NCI-H446 treated with DMSO at 0.1 percent for 48 hours (cell line): ENCODE measurements around the gene CLGN.

Source experiments
- DNase-seq: peaks from one replicate; lab custom pipeline; 2025; lab: John Stamatoyannopoulos, UW

CLGN gene

DNA sequence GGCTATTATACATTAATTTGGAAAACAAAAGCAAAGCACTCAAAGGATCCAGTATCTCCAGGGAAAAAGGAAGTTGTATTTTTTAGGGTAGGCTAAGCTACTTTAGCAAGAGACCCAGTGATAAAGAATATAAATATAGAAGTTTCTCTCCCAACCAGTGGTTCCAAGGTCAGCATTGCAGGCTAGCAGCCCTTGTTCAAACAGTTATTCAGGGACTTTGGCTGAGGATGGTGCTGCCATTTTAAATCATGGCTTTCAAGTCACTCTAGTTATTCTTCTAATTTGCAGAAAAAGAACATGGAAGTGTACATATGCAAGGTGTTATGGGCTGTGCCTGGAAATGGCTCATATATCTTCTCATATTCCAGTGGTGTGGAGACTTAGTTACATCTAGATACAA is 44.7 kb downstream of the CLGN start:
- DNase-seq, result no peak

DNA sequence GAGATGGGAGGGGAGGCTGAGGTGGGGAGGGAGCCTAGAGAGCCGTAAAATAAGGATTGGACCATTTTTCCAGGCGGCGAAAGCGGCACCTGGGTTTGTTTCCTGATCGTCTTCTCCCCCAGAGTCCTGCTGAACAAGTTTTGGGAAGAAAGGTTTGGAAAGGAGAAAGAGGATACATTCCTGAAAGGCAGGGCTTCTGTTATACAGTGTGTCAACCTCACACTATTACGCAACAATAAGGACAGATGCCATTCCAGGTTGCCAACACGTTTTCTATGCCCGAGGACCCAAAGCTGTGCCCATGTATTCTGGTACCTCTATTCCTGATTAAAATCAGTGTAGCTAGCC is 53.3 kb downstream of the CLGN start:
- DNase-seq, result no peak

DNA sequence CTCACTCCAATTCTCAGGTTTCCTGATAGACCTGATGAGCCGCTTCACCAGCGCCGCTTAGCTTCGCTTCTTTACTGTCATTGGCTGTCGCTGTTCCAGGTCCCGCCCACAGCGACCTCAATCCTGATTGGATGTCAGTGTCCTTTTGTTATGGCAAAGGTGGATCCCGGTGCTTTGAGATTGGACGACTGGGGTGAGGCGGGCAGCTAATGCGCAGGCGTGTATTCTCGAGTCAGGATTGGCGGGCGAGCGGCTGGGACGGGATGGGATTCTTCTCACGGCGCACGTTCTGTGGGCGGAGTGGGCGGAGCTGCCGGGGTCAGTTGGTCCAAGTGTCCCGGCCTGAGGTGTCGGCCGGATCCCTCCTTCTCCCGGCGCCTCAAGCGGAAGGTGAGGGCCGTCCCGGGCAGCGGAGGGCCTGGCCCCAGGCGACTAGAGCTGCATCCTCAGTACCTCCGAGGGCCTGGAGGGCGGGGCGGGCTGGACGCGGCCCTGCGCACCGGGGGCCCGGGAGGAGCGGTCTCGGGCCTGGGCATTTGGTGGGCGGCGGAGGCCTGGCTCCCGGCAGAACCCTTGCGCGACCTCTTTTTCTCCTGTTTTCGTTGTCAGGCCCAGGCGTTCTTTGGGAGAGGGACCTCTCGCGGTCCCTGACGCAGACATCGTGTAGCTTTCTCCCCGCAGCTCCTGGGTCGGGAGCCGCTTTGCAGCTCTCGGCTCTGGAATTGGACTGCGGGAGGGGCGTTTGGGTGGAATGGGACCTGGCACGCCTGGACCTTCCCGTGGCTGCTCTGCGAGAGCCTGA is 53.9 kb downstream of the CLGN start, which contains the start of gene SCOC:
SCOC (plus strand) TSS at position 319 of the 802 bp plus-strand sequence. CDS start 5,525 bp downstream, outside the sequence.
- DNase-seq, result peak; percentile 98

DNA sequence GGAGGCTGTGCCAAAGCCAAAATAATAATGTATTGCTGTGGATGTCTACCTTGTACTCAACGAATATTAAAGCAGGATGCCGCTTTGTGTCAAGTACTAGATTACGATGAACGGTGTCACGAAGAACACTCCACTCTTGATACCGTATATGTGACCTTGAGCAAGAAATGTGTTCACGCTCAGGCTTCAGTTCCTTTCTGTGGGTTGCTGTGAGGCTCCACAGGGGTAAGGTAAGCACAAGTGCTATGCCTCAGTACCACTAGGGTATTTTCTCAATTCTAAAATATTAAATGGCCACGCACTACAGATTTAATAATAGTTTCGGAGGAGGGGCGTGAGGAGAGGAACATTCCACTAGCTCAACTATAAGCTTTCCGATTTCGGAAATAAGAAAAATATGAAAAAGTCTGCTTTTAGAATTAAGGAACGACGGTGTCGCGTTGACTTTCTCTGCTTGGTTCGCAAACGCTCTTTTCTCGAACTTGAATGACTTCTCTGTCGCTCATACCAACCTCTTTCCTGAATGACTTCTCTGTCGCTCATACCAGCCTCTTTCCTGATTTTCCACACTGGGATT is 54.6 kb downstream of the CLGN start:
- no peak for DNase-seq

DNA sequence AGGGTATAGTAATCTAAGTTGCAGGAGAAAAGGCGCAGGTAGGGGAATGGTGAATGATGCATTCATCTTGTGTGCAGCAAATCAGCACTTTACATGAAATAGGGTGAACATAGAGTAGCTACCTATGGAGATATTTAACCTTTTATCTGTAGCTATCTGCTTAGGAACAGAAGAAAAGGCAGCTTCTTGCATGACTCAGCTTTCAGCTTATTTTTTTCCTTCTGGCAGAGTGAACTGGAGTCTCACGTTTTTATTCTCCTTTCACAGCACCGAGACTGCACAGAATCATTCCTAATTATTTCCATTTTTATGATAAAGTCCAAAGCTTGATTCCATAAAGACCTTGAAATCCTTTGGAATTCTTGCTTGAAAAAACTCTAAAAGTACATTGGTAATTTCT is 58.8 kb downstream of the CLGN start:
- DNase-seq, result no peak

DNA sequence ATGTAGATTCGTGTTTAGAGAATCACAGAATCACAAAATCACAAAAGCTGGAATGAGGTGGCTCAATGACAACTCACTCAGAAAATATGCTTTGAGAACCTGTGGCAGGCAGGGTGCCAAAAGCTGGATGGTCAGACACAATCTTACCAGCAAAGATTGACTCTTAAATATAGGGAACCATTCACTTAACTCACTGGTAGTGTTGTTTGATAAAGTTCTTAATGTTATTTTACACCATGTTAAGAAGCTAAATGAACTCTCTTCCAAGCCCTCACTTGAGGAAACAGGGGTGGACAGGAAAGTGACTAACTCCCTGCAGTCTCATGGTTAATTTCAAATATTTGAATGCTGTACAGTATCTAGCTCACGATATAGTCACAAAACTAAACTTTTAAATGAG is 59.7 kb downstream of the CLGN start:
- no peak for DNase-seq

DNA sequence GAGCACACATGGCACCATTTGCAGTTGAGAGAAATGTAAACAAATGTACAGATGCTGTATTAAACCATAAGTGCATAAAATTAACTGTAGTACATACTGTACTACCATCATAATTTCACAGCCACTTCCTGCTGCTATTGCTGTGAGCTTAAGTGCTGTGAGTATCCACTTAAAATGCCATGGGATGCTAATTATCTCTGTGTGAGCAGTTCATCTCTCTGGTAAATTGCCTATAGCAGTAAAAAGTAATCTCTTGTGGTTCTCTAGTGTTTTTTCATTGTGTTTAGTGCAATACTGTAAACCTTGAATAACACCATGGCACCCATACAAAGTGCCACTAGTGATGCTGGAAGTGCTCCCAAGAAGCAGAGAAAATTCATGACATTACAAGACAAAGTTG is 63.9 kb downstream of the CLGN start:
- no peak for DNase-seq

DNA sequence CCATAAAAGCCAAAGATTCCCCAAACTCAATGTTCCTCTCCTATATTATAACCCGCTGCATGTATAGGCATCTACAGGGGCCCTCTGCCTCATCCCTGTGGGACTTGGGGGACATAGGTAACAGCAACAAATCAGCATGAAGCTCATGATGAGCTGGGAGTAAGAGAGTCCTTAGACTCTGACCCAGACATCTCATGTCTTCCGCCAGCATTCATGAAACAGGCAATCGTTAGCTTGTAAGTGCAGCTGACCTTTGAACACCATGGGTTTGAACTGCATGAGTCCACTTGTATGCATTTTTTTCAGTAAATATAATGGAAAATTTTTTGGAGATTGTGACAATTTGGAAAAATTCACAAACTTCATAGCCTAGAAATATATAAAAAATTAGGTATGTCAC is 64.4 kb downstream of the CLGN start:
- DNase-seq, result no peak

DNA sequence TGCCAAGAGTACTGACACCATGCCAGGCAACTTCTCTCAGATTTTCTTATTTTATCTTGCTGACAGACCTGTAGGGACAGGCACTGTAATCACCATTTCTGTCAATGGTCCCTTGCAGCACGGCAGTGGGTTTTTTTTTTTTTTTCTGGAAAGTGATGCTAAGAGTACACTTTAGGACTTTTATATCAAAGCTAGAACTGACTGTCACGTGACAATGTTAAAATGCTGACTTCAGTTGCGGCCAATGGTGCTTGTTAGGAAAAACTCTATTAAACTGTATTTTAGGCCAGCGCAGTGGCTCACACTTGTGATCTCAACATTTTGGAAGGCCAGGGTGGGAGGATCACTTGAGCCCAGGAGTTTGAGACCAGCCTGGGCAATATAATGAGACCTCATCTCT is 66.3 kb downstream of the CLGN start:
- no peak for DNase-seq

DNA sequence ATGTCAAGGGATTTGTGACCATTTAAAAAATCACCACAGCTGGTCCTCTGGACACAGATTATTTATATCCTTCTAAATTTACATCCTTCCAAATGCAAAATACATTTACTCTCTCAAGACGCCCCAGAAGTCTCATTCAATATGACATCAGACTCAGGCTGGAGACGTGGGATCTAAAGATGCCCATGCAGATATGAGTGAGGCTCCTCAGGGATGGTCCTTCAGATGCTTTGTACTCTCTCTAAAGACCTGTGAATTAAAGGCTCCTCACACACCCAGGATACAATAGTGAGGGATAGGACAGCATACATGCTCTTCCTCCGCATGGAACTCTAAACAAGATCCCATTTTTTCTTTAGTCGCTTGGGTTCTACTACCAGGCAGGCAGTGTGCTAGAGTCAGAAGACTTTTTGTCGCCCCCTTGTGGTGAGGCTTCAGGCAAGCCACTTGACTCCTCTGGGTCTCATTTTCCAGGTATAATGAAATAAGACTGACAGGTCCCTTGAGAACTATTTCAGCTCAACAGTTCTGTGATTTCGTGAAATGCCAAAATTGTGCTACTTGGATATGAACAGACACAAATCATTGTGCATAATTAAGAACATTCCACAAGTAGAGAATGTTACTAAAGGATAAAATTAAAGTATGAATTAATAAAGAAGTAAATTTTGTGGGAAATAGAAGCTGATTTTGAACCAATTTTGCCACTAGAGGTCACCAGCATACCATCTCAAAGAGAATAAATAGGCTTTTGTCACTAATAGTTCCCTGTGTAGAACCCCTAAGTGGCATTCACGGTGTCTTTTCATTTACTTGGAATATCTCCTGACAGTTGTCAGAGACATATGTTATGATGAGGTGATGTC is 67.7 kb downstream of the CLGN start:
- peak; percentile 73 for DNase-seq

DNA sequence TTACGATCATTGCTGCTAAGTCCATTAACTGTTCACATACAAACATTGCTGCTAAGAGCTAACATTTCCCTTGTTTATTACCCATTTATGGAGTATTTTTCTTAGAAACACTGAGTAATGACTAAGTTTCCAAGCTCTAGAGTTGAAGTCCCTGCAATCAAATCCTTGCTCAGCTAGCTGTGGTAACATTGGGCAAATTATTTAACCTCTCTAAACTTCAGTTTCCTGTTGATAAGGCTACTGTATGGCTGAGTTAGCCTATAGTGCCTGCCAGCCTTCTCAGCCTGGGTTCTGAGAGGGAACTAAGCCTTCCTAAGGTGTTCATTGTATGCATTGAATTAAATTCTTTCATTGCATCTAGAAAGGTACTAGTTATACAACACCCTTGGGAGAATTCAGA is 69.2 kb downstream of the CLGN start:
- no peak for DNase-seq

DNA sequence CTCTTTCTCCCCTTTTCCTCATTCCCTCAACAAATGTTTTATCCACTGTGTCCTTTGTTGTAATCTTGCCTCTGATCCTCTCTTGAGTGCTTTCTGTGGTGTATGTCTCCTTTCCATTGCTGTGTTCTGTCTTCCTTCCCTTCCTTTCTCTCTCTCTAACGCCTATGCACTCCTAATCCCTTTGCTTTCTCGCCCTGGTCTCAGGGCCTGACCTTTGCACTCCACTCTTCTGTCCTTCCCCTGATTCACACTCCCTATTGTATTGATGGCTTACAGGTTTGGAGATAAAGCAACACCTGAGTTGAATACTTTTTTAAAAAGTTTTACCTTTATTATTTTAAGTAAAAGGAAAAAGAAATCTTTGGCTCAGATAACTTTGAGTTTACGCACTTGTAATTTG is 69.6 kb downstream of the CLGN start:
- no peak for DNase-seq

DNA sequence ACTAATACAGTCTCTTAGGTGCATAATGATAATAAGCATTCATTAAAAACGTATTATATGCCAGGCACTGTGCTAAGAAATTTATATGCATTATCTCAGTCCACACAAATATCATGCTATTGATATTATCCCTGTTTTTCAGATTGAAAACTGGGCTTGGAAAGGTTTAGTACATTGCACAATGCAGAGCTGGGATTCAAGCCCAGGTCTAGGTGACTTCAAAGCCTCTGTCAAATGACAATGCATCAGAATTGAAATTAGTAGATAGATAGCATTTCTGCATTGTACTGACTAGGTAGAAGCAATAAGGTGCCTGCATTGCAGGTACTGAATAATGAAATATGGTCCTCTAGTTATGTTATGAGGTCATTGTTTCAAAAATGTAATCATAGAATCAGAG is 72.2 kb downstream of the CLGN start:
- no peak for DNase-seq

DNA sequence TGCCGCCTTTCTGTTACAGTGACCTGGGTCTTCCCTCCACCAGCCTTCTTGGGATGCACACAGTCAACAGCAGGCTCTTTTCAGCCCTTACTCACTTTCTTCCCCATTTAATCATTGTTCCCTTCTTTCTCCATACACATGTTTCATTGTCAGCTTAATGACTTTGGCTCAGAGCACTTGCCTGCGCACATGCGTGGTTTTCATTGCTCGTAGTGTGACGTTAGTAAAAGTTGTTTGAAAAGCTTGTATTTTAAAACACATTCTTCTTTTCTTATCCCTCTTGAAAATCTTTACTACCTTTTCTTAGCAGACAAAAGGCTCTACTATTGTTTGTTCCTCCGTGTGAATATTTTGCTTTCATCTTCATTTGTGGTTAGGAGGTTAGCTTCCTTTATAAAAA is 73.7 kb downstream of the CLGN start:
- DNase-seq, result no peak

DNA sequence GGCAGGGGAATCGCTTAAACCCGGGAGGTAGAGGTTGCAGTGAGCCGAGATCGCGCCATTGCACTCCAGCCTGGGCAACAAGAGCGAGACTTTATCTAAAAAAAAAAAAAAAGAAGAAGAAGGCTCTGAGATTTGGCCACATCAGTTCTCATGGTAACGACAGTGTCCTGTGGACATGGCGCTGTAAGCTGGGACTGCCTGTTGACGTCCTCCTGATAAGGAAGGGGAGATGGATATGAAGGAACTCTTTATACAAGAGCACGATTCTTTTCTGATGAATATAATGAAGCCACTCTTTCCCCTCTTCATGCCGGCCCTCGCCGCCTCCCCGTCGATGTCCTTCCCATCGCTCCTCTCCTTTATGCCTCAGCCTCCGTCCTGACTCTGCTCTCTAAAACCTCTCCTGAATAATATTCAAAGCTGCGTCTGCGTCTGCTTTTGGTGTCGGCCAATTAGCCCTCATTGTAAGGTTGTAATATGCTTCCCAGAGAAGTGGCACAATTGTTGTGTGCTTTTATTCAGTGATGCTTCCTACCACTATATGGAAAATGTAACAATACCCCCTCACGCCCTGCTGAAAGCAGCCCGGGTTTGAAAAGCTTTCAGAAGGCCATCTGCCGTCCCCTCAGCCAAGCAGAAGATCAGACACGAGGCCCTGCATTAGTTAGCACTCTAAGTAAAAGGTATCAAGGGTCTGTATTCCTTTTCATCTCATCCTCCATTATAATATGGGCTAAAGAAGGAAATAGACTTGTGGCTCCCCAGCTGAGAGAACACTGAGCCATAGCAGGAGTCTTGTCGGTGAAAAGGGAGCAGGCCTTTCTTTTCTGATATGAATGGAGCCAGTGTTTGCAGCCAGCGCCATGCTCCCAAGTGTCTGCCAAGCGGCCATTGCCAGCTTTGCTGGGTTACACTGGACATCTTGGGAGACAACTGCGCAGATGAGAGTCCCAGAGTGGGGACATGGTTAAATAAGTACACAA is 76.1 kb downstream of the CLGN start:
- no peak for DNase-seq

DNA sequence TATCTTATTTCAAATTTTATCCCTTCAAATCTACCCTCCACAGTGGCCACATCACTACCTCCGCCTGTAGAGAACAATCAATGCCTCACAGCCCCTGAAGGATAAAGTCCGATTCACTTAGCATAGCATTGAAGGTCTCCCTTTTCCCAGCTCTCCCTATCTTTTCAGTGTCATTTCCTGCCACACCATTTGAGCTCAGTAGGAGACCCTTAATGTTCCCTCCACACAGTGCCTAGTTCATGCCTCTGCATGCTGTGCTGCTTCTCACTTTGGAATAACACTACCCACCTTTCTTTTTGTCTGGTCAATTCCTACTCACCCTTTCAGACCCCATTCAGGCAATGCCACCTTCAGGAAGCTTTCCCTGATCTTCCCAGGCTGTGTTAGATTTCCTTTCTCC is 77.6 kb downstream of the CLGN start:
- no peak for DNase-seq

DNA sequence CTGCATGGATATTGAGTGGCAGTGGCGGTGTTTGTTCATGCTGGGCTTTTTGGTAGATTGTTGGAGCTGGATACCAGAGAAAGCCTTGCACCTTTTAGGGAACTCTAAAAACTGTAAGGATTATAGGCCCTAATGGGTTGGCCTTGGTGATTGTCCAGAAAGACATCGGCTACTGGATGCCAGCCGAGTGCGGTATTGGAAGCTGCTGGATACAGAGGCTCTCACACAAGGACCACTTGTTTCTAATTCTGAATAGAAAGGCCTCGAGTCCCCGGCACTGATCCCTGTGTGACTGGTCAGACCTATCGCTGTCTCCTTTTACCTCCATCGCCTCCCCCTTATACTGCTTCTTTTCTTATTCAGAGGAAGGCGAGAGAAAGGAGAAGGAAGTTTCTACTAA is 81.3 kb downstream of the CLGN start:
- DNase-seq, result no peak

DNA sequence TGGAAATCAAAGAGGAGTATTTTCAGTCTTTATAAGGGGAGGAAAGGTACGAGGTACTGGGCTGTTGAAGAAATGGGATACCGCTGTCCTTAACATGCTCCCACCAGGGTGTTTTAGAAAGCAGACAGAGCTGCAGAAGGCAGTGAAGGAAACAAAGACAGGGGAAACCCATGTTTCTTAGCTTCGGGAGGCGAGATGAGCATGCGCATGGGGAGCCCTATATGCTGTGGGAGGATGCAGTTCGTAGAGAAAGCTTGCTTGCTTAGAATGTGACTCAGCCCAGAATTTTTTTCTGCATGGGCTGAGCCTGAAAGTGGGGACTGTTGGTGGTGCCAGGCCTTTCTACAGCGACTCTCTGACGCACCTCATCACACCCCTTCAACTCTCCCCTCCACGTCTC is 82.8 kb downstream of the CLGN start:
- DNase-seq, result no peak

DNA sequence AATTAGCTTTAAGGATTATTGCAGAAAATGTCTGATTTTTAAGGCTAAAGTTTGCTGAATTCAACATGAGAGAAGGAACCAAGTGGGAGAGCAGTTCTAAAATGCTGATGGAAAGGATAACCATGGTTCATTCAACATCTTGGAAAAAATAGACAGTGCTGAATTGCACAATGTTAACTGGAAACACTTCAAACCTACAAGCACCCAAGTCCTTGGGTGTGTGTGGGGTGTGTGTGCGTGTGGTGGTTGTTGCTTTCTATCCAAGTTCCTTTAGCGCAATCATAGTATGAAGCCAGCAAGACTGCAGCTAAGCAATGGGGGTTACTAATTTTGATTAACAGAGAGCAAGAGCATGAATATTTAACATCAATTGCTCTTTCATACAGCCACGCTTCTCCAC is 83.3 kb downstream of the CLGN start:
- DNase-seq, result no peak

DNA sequence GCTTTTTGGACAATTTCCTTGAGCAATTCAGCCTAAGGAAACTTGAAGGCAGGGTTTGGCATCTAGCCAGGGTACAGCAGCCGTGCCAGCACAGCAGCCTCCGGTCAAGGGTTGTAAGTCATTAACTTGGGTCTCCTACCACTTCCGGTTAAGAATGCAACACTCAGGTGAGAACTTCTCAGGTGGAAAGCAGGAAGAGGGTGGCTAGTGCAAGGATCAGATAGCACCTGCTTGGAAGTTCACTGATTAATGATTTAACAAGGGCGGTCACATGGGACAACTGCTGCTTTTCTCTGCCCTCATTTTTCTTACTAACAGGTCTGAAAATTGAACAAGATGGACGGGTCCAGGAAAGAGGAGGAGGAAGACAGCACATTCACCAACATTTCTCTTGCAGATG is 84.1 kb downstream of the CLGN start:
- DNase-seq, result no peak

DNA sequence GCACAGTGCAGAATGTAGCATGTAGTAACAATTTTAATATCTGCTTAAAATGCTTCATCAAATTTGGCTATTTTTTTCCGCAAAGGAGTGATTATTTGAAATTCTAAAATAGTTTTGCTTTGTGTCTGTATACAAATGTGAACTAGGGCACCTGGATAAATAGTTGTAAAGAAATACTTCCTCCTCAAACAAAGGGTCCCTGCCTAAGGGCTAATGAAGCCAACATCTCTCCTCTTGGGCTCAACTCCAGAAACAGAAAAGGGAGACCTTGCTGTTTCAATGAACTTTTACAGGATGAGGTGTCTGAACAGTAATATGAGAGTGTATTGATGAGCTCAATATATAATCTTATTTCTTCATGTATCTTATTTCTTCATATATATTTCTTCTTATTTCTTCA is 84.8 kb downstream of the CLGN start:
- no peak for DNase-seq
